GM18873 (cell line): Measurements from ENCODE around the gene PDZD4.

Source experiments
- ATAC-seq: cut with Tn5 transposase; IDR thresholded peaks from one replicate; pipeline ENCODE4 v1.9.1; 2021; ENCODE audit warnings: mild to moderate bottlenecking, moderate library complexity, moderate number of reproducible peaks; ENCODE audit not compliant: unreplicated experiment, low FRiP score

Gene PDZD4

GRCh38 chrX:153868576-153869472, 38.5 kb upstream of the PDZD4 start:
- no peak for ATAC-seq

GRCh38 chrX:153867671-153868070, 37.3 kb upstream of the PDZD4 start:
- no peak for ATAC-seq

- no peak for ATAC-seq
Measured at GRCh38 chrX:153867139-153867538, 36.8 kb upstream of the PDZD4 start.

- ATAC-seq: no peak
Measured at GRCh38 chrX:153866302-153867019, 36.1 kb upstream of the PDZD4 start.

GRCh38 chrX:153865685-153866084, 35.3 kb upstream of the PDZD4 start:
- no peak for ATAC-seq

GRCh38 chrX:153865321-153865580, 34.9 kb upstream of the PDZD4 start:
- ATAC-seq: no peak

- no peak for ATAC-seq
Measured at GRCh38 chrX:153864561-153865320, 34.4 kb upstream of the PDZD4 start.

- no peak for ATAC-seq
Measured at GRCh38 chrX:153864101-153864500, 33.8 kb upstream of the PDZD4 start.

GRCh38 chrX:153863251-153863991, 33.1 kb upstream of the PDZD4 start:
- no peak for ATAC-seq

- no peak for ATAC-seq
Measured at GRCh38 chrX:153862369-153863250, 32.3 kb upstream of the PDZD4 start.

GRCh38 chrX:153861733-153862310, 31.5 kb upstream of the PDZD4 start:
- no peak for ATAC-seq

- no peak for ATAC-seq
Measured at GRCh38 chrX:153861151-153861550, 30.8 kb upstream of the PDZD4 start.

GRCh38 chrX:153857348-153857903, 27.1 kb upstream of the PDZD4 start:
- no peak for ATAC-seq

GRCh38 chrX:153854702-153855101, 24.4 kb upstream of the PDZD4 start:
- no peak for ATAC-seq

GRCh38 chrX:153853902-153854267, 23.5 kb upstream of the PDZD4 start:
- no peak for ATAC-seq

- no peak for ATAC-seq
Measured at GRCh38 chrX:153853180-153853901, 23.0 kb upstream of the PDZD4 start.

GRCh38 chrX:153851981-153852380, 21.6 kb upstream of the PDZD4 start:
- ATAC-seq: no peak

GRCh38 chrX:153848325-153848724, 18.0 kb upstream of the PDZD4 start:
- no peak for ATAC-seq
